GM21381 (cell line): ENCODE measurements around the gene DEAF1.
"Not testable (repeated sequence)": the region's sequence is repeated elsewhere in the genome, so short reads cannot be mapped to it uniquely, and the experiment has no call there.

Source experiments
- ATAC-seq: cut with Tn5 transposase; IDR thresholded peaks from one replicate; pipeline ENCODE4 v1.9.1; 2021; ENCODE audit warnings: mild to moderate bottlenecking, moderate library complexity; ENCODE audit not compliant: unreplicated experiment

DEAF1 gene

DNA sequence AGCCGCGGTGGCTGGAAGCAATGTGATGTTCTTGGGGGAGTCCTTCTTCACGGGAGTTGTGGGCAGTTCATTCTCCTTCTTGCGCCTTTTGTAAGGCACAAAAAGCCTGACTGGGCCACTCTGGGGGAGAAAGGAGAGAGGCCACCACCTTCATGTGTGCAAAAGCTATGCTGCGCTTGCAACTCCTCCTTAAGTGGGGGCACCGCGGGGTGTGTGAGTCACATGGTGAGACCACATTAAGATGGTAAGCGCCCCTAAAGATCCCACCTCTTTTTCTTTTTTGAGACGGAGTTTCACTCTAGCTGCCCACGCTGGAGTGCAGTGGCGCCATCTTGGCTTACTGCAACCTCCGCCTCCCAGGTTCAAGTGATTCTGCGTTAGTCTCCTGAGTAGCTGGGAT, 14.1 kb downstream of the DEAF1 start:
- no peak for ATAC-seq

DNA sequence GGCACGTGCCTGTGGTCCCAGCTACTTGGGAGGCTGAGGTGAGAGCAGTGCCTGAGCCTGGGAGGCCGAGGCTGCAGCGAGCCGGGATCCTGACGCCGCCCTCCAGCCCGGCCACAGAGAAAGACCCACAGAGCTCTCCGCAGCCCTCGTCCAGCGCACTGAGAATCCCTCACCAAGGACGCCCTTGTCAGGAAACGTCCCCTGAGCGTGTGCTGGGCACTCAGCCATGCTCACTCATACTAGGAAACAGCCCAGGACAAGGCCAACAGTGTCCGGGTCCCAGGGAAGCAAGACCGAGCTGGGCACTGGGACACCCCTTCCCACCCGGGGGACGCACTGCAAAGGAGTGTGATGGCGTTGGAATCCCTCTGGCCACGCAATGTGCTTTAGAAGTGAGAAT, 14.5 kb downstream of the DEAF1 start:
- ATAC-seq = no peak

DNA sequence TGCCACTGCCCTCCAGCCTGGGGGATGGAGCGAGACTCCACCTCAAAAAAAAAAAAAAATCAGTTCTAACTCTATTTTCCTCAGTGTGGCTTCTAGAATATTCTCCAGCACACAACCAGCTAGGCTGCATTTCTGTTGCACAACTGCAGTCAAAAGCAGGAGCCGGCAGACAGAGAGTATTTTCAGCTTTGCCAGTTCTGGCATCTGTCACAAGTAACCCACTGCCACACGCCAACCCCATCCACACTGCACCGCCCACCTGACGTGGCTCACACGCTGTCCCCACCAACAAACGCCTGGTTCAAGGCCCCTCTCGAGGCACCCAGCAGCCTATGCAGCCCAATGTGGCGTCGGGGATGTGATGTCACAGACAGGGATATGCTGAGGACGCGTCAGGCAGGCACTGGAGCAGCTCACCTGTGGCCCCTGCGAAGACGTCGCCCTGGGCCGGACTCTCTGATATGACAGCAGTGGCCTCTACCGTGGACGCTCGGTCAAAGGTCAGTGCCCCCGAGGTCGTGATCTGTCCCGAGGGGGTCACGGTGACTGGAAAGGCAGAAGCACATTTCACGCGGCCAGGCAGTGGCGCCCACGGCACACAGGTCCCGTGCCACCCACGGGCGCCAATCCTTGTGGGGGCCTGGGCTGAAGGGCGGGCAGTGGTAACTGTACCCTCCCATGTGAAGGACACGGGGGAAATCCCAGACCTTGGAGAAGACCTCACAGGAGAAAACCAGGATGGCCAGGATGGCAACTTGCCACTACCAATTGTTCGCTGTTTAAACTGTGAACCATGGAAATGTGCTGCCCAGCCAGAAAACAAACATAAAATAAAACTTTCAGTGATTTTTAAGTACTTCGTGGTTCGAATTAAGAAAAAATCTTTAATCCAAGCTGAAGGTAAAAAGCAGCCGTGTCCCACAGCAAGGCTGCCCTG, 15.5 kb downstream of the DEAF1 start:
- ATAC-seq = no peak

DNA sequence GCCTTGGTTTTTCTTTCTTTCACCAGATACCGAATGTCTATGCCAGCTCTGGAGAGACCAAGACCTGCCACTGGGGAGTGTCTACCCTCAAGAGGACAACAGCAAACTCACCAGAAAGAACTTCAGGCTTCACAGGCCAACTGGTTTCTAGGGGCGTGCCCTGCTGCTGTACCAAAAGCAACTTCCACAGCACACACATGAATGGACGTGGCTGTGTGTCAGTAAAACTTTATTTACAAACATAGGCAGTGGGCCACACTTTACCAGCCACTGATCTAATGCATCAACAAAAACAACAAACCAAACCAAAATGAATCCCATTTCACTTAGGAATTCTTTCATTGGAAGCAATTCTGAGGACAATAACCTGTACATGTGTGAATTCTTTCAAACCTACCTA, 16.7 kb downstream of the DEAF1 start:
- ATAC-seq = no peak

DNA sequence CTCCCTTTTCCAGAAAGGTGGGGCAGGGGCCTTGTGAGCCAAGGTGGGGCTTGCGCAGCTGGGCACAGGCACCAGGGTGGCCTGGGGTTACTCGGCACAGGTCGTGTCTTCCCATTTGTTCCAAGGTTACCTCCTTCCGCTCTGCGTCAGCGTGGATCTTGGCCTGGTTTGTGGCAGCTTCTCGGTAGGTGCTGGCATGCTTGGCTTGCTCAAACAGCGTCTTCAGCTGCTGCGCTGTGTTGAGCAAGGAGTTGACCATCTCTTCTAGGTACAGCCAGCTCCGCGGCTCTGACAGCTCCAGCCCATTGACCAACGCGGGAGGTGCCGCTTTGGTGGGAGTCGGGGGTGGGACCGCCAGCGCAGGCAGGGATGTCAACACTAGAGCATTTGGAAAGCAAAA, 20.6 kb downstream of the DEAF1 start:
- no peak for ATAC-seq

DNA sequence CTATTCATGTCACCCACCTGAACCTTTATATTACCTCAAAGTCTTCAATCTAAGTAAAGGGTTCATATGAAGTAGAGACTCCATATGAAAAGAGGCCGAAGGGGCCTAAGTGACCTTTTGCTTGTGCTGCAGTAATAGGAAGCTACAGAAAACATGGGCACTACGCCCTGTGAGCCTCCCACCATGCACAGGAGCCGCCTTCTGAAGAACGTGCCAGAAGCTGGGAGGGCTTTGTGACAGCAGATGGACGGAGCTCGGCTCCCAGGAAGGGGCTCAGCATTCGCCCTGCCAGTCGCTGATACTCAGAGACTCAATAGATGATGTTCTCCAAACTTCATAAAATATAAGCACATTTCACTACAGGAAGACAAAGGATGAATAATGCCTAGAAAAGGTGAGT, 21.2 kb downstream of the DEAF1 start:
- no peak for ATAC-seq

DNA sequence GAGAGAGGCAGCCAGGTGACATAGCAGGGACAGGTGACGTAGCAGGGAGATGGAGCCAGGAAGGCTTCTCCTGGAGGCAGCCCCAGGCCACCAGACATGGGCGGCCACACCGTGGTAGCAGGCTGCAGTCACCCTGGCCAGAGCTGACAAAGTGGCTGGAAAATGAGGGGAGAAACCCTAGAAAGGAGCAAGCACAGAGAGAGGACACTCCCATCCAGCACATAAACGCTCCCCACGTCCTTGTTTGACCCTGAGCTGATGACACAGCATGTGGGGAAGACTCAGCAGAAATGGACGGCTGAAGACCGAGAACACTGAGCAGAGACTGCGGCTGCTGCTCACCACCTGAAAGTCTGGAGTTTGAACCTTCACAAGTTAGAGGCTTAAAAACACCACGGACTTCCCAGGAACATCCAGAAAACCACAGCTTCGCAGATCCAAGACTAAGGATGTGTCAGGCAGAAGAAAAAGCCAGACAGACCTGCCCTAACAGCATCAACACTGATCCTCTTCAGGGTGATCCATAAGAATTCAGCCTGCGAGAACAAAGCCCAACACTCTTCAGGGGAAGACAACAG, 29.2 kb downstream of the DEAF1 start:
- ATAC-seq = no peak

DNA sequence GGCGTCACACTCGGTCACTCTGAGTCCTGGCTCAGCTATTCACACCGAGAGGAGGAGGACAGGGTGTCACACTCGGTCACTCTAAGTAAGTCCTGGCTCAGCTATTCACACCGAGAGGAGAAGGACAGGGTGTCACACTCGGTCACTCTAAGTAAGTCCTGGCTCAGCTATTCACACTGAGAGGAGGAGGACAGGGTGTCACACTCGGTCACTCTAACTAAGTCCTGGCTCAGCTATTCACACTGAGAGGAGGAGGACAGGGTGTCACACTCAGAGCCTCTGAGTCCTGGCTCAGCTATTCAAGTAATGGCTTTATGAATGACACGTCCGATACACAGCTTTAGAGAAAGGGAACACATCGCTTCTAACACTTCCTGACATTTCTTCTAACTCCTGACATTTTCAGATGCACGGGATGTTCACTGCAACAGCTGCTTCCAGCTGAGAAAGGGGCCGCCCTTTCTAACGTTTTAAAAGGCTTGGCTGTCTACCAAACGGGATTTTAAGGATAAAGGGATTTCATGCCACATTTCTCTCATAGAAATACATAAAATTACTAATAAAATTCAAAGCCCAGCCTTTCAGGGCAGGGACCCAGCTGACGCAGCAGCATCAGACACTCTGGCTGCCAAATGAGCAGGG, 29.8 kb downstream of the DEAF1 start:
- ATAC-seq = no peak

DNA sequence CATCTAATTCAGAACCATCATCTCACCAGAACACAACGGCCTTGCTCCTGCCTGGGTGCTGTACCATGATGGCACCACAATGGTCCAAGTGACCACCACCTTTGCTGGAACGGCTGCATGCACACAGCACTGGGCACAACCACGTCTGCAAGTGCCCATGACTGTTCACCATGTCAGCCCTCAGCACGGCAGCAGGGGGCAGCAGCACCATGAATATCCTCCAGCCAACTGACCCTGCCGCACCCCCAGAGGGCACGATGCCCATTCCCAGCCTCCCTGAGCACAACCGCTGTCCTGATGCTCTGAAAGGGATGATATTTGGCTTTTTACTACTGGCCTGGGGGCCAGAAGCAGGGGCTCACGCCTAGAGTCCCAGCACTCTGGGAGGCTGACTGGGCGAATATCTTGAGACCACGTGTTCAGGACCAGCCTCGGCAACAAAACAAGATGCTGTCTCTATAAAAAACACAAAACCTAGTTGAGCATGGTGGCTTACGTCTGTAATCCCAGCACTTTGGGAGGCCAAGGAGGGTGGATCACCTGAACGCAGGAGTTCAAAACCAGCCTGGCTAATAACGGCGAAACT, 32.2 kb downstream of the DEAF1 start:
- no peak for ATAC-seq

DNA sequence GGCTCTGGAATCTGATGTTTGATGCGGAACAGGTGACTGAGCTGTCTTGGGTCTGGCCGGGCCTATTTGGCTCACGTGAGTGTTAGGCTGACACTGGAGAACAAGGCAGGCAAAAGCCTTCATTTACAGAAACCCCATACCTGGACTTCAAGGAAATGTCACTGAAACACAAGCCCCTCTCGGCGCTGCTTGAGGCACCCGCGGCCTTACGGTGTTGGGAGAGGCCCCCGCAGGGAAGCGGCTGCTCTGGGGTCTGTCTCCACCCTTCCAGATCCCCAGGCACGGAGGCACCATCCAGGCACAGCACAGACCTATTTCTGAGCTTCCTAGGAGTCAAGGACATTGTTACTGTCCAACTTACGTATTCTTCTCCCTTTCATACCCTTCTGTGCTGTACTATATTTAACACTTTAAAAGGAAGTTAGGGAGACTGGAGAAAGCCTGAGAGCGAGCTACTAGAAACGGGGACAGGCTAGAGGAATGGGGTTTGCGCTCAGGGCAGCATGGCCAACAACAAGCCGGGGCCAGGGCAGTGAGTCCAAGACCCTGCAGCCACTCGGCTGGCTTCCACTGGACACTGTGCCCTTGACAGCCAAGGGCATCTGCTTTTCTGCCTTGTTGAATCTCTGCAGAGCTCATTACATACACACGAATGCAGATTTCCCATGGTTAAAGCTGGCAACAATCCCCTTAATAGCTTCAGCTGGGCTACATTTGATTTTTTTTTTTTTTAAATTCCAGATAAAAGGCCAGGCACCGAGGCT, 34.2 kb downstream of the DEAF1 start:
- no peak for ATAC-seq

DNA sequence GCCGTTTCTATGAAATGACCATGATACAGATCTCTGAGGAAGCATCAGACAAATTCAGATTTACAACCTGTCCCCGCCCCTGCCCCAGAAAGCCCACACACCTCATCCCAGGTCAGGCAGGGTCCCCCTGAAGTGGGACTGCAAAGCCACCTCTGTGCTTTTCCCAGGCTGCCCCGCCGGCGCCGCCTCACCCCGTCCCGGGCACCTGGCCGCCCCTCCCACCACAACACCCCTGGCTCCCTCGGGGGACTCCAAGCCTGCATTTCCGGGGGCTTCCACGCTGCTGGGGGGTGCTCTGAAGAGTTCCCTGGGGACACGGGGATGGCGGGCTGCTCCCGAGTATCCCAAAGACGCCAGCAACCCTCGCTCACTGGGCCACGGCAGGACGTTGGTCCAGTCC, 34.7 kb downstream of the DEAF1 start:
- no peak for ATAC-seq

DNA sequence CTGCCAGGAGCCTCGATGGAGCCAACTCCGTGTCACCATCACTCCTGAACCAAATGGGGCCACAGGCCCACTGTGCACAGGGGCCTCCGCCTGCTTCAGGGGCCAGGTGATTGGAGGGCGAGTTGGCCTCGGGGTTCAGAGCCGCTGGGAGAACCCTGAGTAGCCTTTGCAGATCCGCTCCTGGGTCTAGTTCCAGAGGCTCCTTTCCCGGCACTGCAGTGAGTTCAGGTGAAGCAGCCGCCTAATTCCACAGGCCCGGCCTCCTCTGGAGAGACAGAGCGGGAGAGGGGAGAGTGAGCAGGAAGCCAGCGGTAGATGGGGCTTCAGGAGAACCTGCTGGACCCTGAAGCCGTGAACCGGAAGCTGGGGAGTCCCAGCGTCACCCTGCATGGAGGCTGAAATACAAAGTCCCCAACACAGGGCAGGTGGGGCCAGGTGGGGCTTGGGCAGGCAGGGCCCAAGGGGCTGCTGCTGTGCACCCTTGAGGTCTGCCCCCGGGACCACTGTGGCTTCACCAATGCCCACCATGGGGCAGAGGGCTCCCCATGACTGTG, 35.4 kb downstream of the DEAF1 start:
- no peak for ATAC-seq

DNA sequence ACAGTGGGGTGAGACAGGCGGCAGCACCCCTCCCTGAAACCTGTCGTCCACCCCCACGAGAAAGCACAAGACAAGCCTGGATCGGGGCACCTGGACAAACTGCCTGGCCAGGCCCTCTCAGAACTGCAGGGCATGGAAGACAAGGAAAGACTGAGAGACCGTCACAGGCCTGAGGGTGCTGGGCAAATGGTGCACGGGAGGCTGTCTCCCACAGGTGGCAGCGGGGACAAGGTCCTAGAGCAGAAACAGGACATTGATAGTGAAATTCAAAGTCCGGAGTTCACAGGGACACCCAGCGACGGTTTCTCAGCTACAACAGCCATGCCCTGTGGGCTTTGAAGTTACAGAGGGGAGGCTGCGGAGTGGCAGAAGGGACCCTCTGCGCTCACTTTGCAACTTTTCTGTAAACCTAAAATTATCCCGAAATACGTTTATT, 37.3 kb downstream of the DEAF1 start:
- ATAC-seq = no peak

DNA sequence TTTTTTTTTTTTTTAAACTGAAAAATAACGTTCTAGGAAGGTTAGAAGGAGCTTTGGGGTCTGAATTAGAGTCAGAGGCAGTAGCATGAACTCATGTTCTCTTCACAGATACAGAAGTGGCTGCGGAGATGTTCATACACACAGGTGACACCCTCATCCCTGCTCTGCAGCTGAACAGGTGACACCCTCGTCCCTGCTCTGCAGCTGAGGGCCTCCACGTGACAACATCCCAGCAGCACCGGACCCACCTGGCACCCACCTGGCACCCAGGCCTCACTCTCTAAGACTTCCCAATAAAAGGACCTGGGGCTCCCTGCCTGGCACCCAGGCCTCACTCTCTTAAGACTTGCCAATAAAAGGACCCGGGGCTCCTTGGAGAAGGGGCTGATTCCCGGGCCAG, 38.2 kb downstream of the DEAF1 start:
- no peak for ATAC-seq

DNA sequence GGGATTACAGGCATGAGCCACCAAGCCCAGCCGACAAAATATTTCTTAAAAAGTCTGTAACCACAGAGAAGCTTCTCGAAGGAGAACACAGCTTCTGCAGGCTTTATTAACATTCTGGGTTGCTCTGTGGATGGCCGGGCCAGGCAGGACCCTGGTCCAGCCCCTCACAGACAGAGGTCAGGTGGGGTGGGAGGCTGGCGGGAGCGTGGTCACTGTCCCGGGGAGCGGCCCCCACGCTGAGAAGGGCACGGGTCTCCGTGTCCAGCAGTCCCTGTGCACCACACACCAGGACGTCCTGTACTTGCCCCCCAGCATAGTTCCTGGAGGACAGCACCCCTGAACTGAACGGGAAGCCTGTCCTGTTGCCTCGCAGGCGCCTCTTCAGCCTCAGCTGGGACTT, 38.6 kb downstream of the DEAF1 start:
- no peak for ATAC-seq

DNA sequence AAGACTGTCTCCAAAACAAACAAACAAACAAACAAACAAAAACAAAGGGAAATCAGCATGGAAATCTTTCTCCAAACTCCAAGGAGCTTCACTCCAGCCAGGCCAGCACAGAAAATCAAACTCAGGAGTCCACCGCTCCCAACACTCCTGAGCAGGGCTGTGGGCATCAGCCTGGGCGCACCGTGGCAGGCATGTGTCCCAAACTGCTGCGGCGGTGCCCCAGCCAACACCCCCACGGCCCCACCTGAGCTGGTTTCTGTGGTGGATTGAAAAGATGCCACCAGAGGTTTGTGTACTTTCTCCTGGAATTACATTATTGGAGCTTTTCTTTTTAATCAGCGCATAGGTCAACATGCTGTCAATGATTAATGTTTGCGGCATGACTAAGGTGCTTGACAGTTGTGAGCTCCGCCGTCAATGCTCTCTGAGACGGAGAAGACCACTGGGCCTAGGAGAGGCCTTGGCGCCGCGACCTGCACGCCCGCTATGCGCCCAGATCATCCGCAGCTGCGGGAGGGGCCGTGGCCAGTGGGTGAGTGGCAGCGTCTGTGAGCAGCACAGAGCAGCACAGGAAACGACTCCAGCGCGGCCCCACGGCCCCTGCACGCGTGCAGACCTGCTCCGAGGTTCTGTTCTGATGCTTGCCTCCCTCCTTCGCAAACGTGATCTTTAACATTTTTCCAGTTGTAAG, 39.8 kb downstream of the DEAF1 start:
- ATAC-seq = no peak

DNA sequence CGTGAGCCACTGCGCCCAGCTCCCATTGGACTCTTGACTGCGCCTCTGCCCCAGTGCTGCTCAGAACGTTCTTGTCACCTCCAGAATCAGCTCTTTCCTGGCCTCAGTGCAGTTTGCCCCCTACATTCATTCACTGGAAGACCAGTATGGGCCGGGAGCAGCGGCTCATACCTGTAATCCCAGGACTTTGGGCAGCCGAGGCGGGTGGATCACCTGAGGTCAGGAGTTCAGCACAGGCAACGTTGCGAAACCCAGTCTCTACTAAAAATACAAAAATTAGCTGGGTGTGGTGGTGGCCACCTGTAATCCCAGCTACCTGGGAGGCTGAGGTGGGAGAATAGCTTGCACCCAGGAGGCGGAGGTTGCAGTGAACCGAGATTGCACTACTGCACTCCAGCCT, 40.6 kb downstream of the DEAF1 start:
- ATAC-seq = not testable (repeated sequence)

DNA sequence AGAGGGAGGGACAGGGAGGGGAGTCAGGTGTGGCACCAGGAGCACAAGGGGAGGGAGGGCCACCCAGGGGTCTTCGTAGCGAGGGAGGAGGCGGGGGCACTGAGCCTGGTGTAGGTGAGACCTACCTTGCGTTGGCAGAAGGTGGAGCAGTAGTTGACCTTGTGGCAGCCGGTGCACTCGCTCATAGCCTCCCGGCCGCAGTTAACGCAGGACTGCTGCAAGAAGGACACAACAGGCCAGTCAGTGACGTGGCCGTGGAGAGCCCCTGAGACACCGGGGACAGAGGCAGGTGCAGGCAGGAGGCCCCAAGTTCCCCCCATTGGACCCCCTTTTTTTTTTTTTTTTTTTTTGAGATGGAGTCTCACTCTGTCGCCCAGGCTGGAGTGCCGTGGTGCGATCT, 41.2 kb downstream of the DEAF1 start:
- ATAC-seq = no peak

DNA sequence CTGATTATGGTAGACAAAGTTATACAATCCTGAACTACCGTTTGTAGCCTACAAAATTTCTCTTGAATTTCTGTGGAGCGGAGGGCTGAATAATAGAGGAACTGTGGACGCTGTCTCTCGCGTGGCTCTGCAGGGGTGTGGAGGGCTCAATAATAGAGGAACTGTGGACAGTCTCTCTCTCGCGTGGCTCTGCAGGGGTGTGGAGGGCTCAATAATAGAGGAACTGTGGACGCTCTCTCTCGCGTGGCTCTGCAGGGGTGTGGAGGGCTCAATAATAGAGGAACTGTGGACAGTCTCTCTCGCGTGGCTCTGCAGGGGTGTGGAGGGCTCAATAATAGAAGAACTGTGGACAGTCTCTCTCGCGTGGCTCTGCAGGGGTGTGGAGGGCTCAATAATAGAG, 41.9 kb downstream of the DEAF1 start:
- ATAC-seq = not testable (repeated sequence)

DNA sequence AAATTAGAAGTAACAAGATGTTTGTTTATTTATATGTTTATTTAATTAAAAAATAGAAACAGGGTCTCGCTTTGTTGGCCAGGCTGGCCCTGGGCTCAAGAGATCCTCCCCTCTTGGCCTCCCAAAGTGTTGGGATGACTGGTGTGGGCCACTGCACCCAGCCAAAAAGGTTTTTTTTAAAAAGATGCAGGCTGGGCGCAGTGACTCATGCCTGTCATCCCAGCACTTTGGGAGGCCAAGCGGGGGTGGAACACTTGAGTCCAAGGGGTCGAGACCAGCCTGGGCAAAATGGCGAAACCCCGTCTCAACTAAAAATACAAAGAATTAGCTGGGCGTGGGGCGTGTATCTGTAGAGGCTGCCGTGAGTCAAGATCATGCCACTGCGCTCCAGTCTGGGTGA, 44.5 kb downstream of the DEAF1 start:
- no peak for ATAC-seq
